ENCODE data around the gene ADGRG4. TPM values are rescaled to one million over a fixed set of nuclear protein-coding genes. Genes with fewer than 3 reads are reported as not detected.

Gene ADGRG4
- total RNA-seq, 3 donors from 2014 or later (not counting 1 experiment from before 2014, with no cell fraction given) = not detected

- Mint-ChIP-seq H3K27ac (no peak overlapping the region), H3K9me3 (no peaks in the 10 kb centered on the region), H3K4me3 (no peak overlapping the region), H3K4me1 (no peaks in the 10 kb centered on the region), H3K27me3 (ENCODE audit: low read depth in 2 of 2) (peaks cover 7 to 64% of the 10 kb centered on the region in 2 donors), H3K36me3 (no peaks in the 10 kb centered on the region)
- no peaks in the 10 kb centered on the region for H3K4me1 ChIP-seq (ENCODE audit: control insufficient read depth, insufficient read depth, low read length)
- no peak for TF ChIP-seq CTCF (IDR thresholded peaks at IDR 0.05)
- no peak for DNase-seq
- H3K36me3 ChIP-seq (ENCODE audit: control insufficient read depth, insufficient read depth, low read length) = no peaks in the 10 kb centered on the region
- no peaks in the 10 kb centered on the region for H3K27me3 ChIP-seq (ENCODE audit: control insufficient read depth, insufficient read depth, low read length)
- no peaks in the 10 kb centered on the region for H3K9me3 ChIP-seq (ENCODE audit: control insufficient read depth, insufficient read depth, low read length)
- no peak for ATAC-seq
- intact Hi-C loops (cut with micrococcal nuclease) = no loop called here
- WGBS (ENCODE audit: insufficient coverage) = 100% methylated on average over 1 of the region's 3 CpGs
- H3K27ac ChIP-seq (ENCODE audit: low read length) = no peak overlapping the region
- H3K4me3 ChIP-seq (ENCODE audit: low read length) = no peak overlapping the region
Measured at GRCh38 chrX:136387951-136388502, 87.3 kb downstream of the ADGRG4 start.

- H3K4me1 ChIP-seq (ENCODE audit: control insufficient read depth, insufficient read depth, low read length) = no peaks in the 10 kb centered on the region
- Mint-ChIP-seq H3K9me3 (no peaks in the 10 kb centered on the region), H3K36me3 (no peaks in the 10 kb centered on the region), H3K27me3 (ENCODE audit: low read depth in 2 of 2) (peaks cover 5 to 51% of the 10 kb centered on the region in 2 donors), H3K4me3 (no peak overlapping the region), H3K27ac (no peak overlapping the region), H3K4me1 (no peaks in the 10 kb centered on the region)
- no peak overlapping the region for H3K27ac ChIP-seq (ENCODE audit: low read length)
- intact Hi-C loops (cut with micrococcal nuclease) = no loop called here
- H3K27me3 ChIP-seq (ENCODE audit: control insufficient read depth, insufficient read depth, low read length) = no peaks in the 10 kb centered on the region
- no peaks in the 10 kb centered on the region for H3K36me3 ChIP-seq (ENCODE audit: control insufficient read depth, insufficient read depth, low read length)
- ATAC-seq = no peak
- DNase-seq = no peak
- no peak for TF ChIP-seq CTCF (IDR thresholded peaks at IDR 0.05)
- WGBS (ENCODE audit: insufficient coverage) = no CpG with 5 or more reads among the region's 2 CpGs
- H3K4me3 ChIP-seq (ENCODE audit: low read length) = no peak overlapping the region
- no peaks in the 10 kb centered on the region for H3K9me3 ChIP-seq (ENCODE audit: control insufficient read depth, insufficient read depth, low read length)
Measured at GRCh38 chrX:136390921-136391320, 90.2 kb downstream of the ADGRG4 start.

- H3K4me1 ChIP-seq (ENCODE audit: control insufficient read depth, insufficient read depth, low read length) = no peaks in the 10 kb centered on the region
- Mint-ChIP-seq H3K36me3 (no peaks in the 10 kb centered on the region), H3K27ac (no peak overlapping the region), H3K27me3 (ENCODE audit: low read depth in 2 of 2) (peaks cover 5 to 48% of the 10 kb centered on the region in 2 donors), H3K4me3 (no peak overlapping the region), H3K9me3 (no peaks in the 10 kb centered on the region), H3K4me1 (no peaks in the 10 kb centered on the region)
- WGBS (ENCODE audit: insufficient coverage) = no CpG with 5 or more reads among the region's 3 CpGs
- no peaks in the 10 kb centered on the region for H3K9me3 ChIP-seq (ENCODE audit: control insufficient read depth, insufficient read depth, low read length)
- intact Hi-C loops (cut with micrococcal nuclease) = no loop called here
- no peaks in the 10 kb centered on the region for H3K27me3 ChIP-seq (ENCODE audit: control insufficient read depth, insufficient read depth, low read length)
- no peak for DNase-seq
- H3K27ac ChIP-seq (ENCODE audit: low read length) = no peak overlapping the region
- TF ChIP-seq CTCF (IDR thresholded peaks at IDR 0.05) = no peak
- H3K36me3 ChIP-seq (ENCODE audit: control insufficient read depth, insufficient read depth, low read length) = no peaks in the 10 kb centered on the region
- ATAC-seq = no peak
- H3K4me3 ChIP-seq (ENCODE audit: low read length) = no peak overlapping the region
Measured at GRCh38 chrX:136395271-136395670, 94.5 kb downstream of the ADGRG4 start.

GRCh38 chrX:136397001-136397400 lies 96.2 kb downstream of the ADGRG4 start:
- H3K36me3 Mint-ChIP-seq = no peaks in the 10 kb centered on the region
- no peak overlapping the region for H3K27ac Mint-ChIP-seq
- H3K27me3 Mint-ChIP-seq (ENCODE audit: low read depth in 2 of 2) = peaks cover 3 to 41% of the 10 kb centered on the region in 2 donors
- WGBS (ENCODE audit: insufficient coverage) = no CpG with 5 or more reads among the region's 4 CpGs
- H3K36me3 ChIP-seq (ENCODE audit: control insufficient read depth, insufficient read depth, low read length) = no peaks in the 10 kb centered on the region
- ATAC-seq (no peak), DNase-seq (peak in 1 of 2 donors; percentile 8)
- no peak overlapping the region for H3K27ac ChIP-seq (ENCODE audit: low read length)
- intact Hi-C loops (cut with micrococcal nuclease) = no loop called here
- no peak overlapping the region for H3K4me3 Mint-ChIP-seq
- H3K9me3 ChIP-seq (ENCODE audit: control insufficient read depth, insufficient read depth, low read length) = no peaks in the 10 kb centered on the region
- TF ChIP-seq CTCF (IDR thresholded peaks at IDR 0.05) = no peak
- no peaks in the 10 kb centered on the region for H3K4me1 Mint-ChIP-seq
- H3K27me3 ChIP-seq (ENCODE audit: control insufficient read depth, insufficient read depth, low read length) = no peaks in the 10 kb centered on the region
- H3K9me3 Mint-ChIP-seq = no peaks in the 10 kb centered on the region
- H3K4me3 ChIP-seq (ENCODE audit: low read length) = no peak overlapping the region
- no peaks in the 10 kb centered on the region for H3K4me1 ChIP-seq (ENCODE audit: control insufficient read depth, insufficient read depth, low read length)
